HepG2 (cell line): Measurements from ENCODE around the gene SLC11A1. TPM values are rescaled to one million over a fixed set of nuclear protein-coding genes. Genes with fewer than 3 reads are reported as not detected.

Experiments used
- AGO1 ChIP-seq: fragments of 200-400 bp; formaldehyde crosslinking; IDR thresholded peaks from 2 replicates; pipeline ENCODE4 v1.6.1; 2017; ENCODE audit warnings: mild to moderate bottlenecking, low read depth, low read length, moderate library complexity; ENCODE audit not compliant: poor library complexity, severe bottlenecking
- ATF7 ChIP-seq, 2 experiments: fragments of 450-650 bp in 1 of 2; sonication (generic) in 1 of 2; formaldehyde crosslinking in 1 of 2; IDR thresholded peaks; 2 replicates each; pipeline versions ENCODE4 v1.4.0 to v1.6.1; 2016 to 2020; ENCODE audit warnings: antibody characterized with exemption in 1 of 2, mild to moderate bottlenecking in 1 of 2, missing genetic modification reagents in 1 of 2
- CHD2 ChIP-seq: IDR thresholded peaks from 2 replicates; pipeline ENCODE4 v1.6.1; 2011; ENCODE audit warnings: low read depth, low read length, improper control_type of control experiment
- CREB1 ChIP-seq, 2 experiments: fragments of 450-650 bp in 1 of 2; IDR thresholded peaks; 2 replicates each; pipeline ENCODE4 v1.6.1; 2016 to 2017; ENCODE audit warnings: control low read depth in 1 of 2, mild to moderate bottlenecking in 1 of 2, missing compliant biosample characterization in 1 of 2, missing genetic modification characterization in 1 of 2
- FOXA1 ChIP-seq, 2 experiments: fragments of 450-650 bp in 1 of 2; sonication (generic) in 1 of 2; formaldehyde crosslinking in 1 of 2; IDR thresholded peaks; 2 replicates each; pipeline versions ENCODE4 v1.4.0 to v1.6.1; 2016 to 2020; ENCODE audit warnings: missing genetic modification reagents in 1 of 2
- FOXO1 ChIP-seq: sonication (generic); formaldehyde crosslinking; IDR thresholded peaks from 2 replicates; pipeline ENCODE4 v1.4.0; 2020; ENCODE audit warnings: missing genetic modification reagents
- HDAC6 ChIP-seq: fragments of 200-600 bp; sonication (generic); IDR thresholded peaks from 2 replicates; pipeline ENCODE4 v1.7.0; 2017; ENCODE audit warnings: mild to moderate bottlenecking, antibody characterized with exemption, low read length, low read depth
- HMGXB3 ChIP-seq: sonication (generic); formaldehyde crosslinking; IDR thresholded peaks from 2 replicates; pipeline ENCODE4 v1.4.0; 2020; ENCODE audit warnings: missing genetic modification reagents, borderline replicate concordance
- HNRNPUL1 ChIP-seq: fragments of 200-400 bp; formaldehyde crosslinking; IDR thresholded peaks from 2 replicates; pipeline ENCODE4 v1.6.1; 2017; ENCODE audit warnings: low read depth, mild to moderate bottlenecking, low read length, moderate library complexity
- IRF2 ChIP-seq: IDR thresholded peaks from 2 replicates; pipeline ENCODE4 v1.6.1; 2018; ENCODE audit warnings: missing genetic modification reagents, missing compliant biosample characterization
- IRF9 ChIP-seq: sonication (generic); formaldehyde crosslinking; IDR thresholded peaks from 2 replicates; pipeline ENCODE4 v1.8.0; 2022; ENCODE audit warnings: missing genetic modification reagents, mild to moderate bottlenecking, borderline replicate concordance
- KDM3A ChIP-seq: IDR thresholded peaks from 2 replicates; pipeline ENCODE4 v1.6.1; 2018; ENCODE audit warnings: low read depth, missing compliant biosample characterization
- NCOA1 ChIP-seq: sonication (generic); formaldehyde crosslinking; IDR thresholded peaks from 2 replicates; pipeline ENCODE4 v1.9.0; 2021; ENCODE audit warnings: missing genetic modification reagents
- TBL1XR1 ChIP-seq: fragments of 150-350 bp; IDR thresholded peaks from 2 replicates; pipeline ENCODE4 v1.6.1; 2014; ENCODE audit warnings: borderline replicate concordance, low read length; ENCODE audit not compliant: partially characterized antibody
- TSC22D2 ChIP-seq: sonication (generic); formaldehyde crosslinking; IDR thresholded peaks from 2 replicates; pipeline ENCODE4 v1.5.1; 2020; ENCODE audit warnings: missing genetic modification reagents, mild to moderate bottlenecking, borderline replicate concordance
- ZHX1 ChIP-seq: sonication (generic); formaldehyde crosslinking; IDR thresholded peaks from 2 replicates; pipeline ENCODE4 v1.8.1; 2022; ENCODE audit warnings: low read depth, mild to moderate bottlenecking, missing genetic modification reagents
- ZNF292 ChIP-seq: sonication (generic); formaldehyde crosslinking; IDR thresholded peaks from 2 replicates; pipeline ENCODE4 v1.8.1; 2022; ENCODE audit warnings: mild to moderate bottlenecking, low read depth, missing genetic modification reagents, borderline replicate concordance
- ZNF326 ChIP-seq: sonication (generic); formaldehyde crosslinking; IDR thresholded peaks from 2 replicates; pipeline ENCODE4 v1.4.0; 2020; ENCODE audit warnings: missing genetic modification reagents, borderline replicate concordance
- ZNF44 ChIP-seq: sonication (generic); formaldehyde crosslinking; IDR thresholded peaks from 2 replicates; pipeline ENCODE4 v1.5.1; 2020; ENCODE audit warnings: mild to moderate bottlenecking, missing genetic modification reagents
- ZNF547 ChIP-seq: sonication (generic); formaldehyde crosslinking; IDR thresholded peaks from 2 replicates; pipeline ENCODE4 v1.5.1; 2020; ENCODE audit warnings: mild to moderate bottlenecking, missing genetic modification reagents
- ZSCAN12 ChIP-seq: sonication (generic); formaldehyde crosslinking; IDR thresholded peaks from 2 replicates; pipeline ENCODE4 v1.9.0; 2021; ENCODE audit warnings: mild to moderate bottlenecking, missing genetic modification reagents
- polyA plus RNA-seq, 8 experiments: library from polyadenylated mRNA; depleted of rRNA in 3 of 8; stranded (reverse) in 7 of 8; unstranded in 1 of 8; fragments of >200 nt; fragmentation: Illumina TruSeq in 4 of 8; extraction: Trizol in 4 of 8; gene quantifications; 2 replicates each; pipeline versions ENCODE4 v1.2.1 to v1.2.3, GENCODE V29; 2011 to 2016; ENCODE audit warnings: low read depth in 4 of 8, missing spikeins in 1 of 8, mixed read lengths in 1 of 8; ENCODE audit not compliant: insufficient read depth in 1 of 8
- total RNA-seq, 5 experiments: library from RNA; depleted of rRNA; stranded (reverse); fragments of >200 nt; fragmentation: Illumina TruSeq; extraction: Trizol; gene quantifications; 2 replicates each; pipeline ENCODE4 v1.2.3, GENCODE V29; 2016; ENCODE audit warnings: low read depth in 1 of 5

Gene SLC11A1
- total and polyA plus RNA-seq, 2 of the 13 experiments (the other 11 are each of a cell fraction or from before 2014, with no cell fraction given) = 0.33 to 2.3 TPM

- TF ChIP-seq AGO1 (no peak), HDAC6 (no peak), CHD2 (no peak), HNRNPUL1 (no peak), CREB1 (IDR thresholded peaks at IDR 0.05) (no peak), CREB1 (CRISPR knock-in tag; IDR thresholded peaks at IDR 0.05) (peak; percentile 80), HMGXB3 (CRISPR knock-in tag) (peak; percentile 80; the same call in 1 of the 2 replicates), ZSCAN12 (CRISPR knock-in tag) (no peak), ZNF326 (CRISPR knock-in tag) (no peak), IRF2 (peak; percentile 95), TBL1XR1 (peak; percentile 33), ZHX1 (peak; percentile 67; the same call in 1 of the 2 replicates), FOXA1 (IDR thresholded peaks at IDR 0.05) (peak; percentile 62), FOXA1 (CRISPR knock-in tag; IDR thresholded peaks at IDR 0.05) (peak; percentile 99), ZNF292 (CRISPR knock-in tag) (no peak; the same call in none of the 2 replicates), IRF9 (peak; percentile 77; the same call in 1 of the 2 replicates), ZNF44 (CRISPR knock-in tag) (no peak), ATF7 (IDR thresholded peaks at IDR 0.05) (no peak), ATF7 (CRISPR knock-in tag; IDR thresholded peaks at IDR 0.05) (peak; percentile 81), ZNF547 (peak; percentile 69; the same call in 1 of the 2 replicates), NCOA1 (CRISPR knock-in tag) (no peak), KDM3A (peak; percentile 82), FOXO1 (CRISPR knock-in tag) (peak; percentile 98), TSC22D2 (CRISPR knock-in tag) (no peak)
Measured at GRCh38 chr2:218444692-218445357, 62.8 kb downstream of the SLC11A1 start (continued).
